GM12865 (cell line): Measurements from ENCODE around the gene CATSPERB.
"Not testable (repeated sequence)": the region's sequence is repeated elsewhere in the genome, so short reads cannot be mapped to it uniquely, and the experiment has no call there.

ENCODE experiments used
- DNase-seq: peaks from one replicate; pipeline ENCODE4 v3.0.0; 2010; ENCODE audit warnings: low read depth
- H3K4me3 ChIP-seq: 2 replicates; pipeline ENCODE4 v1.5.1; 2011; ENCODE audit warnings: mild to moderate bottlenecking, low read depth, low read length, control low read depth
- TF ChIP-seq, protein P1 (sequence below): IDR thresholded peaks from 2 replicates; pipeline ENCODE4 v1.5.1; 2011; ENCODE audit warnings: low read length, control low read depth, low read depth, inconsistent platforms; ENCODE audit not compliant: insufficient read depth; ENCODE audit errors: missing control alignments

The CATSPERB gene

GRCh38 chr14:91554535-91555332 is 177.2 kb downstream of the CATSPERB start:
- no peak for DNase-seq
- TF ChIP-seq, protein P1, sequence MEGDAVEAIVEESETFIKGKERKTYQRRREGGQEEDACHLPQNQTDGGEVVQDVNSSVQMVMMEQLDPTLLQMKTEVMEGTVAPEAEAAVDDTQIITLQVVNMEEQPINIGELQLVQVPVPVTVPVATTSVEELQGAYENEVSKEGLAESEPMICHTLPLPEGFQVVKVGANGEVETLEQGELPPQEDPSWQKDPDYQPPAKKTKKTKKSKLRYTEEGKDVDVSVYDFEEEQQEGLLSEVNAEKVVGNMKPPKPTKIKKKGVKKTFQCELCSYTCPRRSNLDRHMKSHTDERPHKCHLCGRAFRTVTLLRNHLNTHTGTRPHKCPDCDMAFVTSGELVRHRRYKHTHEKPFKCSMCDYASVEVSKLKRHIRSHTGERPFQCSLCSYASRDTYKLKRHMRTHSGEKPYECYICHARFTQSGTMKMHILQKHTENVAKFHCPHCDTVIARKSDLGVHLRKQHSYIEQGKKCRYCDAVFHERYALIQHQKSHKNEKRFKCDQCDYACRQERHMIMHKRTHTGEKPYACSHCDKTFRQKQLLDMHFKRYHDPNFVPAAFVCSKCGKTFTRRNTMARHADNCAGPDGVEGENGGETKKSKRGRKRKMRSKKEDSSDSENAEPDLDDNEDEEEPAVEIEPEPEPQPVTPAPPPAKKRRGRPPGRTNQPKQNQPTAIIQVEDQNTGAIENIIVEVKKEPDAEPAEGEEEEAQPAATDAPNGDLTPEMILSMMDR: no peak
- H3K4me3 ChIP-seq: no peak overlapping the region

- no peak overlapping the region for H3K4me3 ChIP-seq
- DNase-seq: no peak
- TF ChIP-seq, protein P1: no peak
Observed at GRCh38 chr14:91548108-91548507, 183.8 kb downstream of the CATSPERB start.

DNA sequence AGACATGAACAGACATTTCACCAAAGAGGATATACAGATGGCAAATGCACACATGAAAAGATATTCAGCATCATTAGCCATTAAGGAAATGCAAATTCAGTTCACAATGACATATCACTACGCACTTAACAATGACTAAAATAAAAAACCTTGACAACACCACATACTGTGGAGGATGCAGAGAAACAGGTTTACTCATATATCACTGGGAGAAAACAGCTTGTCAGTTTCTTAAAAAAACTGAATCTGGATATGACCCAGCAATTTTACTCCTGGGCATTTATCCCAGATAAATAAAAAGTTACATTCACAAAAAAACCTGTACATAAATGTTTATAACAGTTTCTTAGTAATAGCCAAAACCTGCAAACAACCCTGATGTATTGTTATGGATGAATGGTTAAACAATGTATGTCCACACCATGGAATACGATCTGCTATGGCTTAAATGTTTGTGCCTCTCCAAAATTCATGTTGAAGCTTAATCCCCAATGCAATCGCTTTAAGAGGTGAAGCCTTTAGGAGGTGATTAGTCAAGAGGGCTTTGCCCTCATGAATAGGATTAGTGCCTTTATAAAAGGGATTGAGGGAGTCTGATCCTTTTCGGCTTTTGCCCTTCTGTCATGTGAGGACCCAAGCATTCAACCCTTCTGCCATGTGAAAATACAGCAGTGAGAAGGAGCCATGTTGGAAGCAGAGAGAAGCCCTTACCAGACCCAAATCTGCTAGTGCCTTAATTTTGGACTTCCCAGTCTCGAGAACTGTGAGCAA is 185.8 kb downstream of the CATSPERB start:
- DNase-seq: no peak
- H3K4me3 ChIP-seq: no peak overlapping the region
- TF ChIP-seq, protein P1: no peak

DNA sequence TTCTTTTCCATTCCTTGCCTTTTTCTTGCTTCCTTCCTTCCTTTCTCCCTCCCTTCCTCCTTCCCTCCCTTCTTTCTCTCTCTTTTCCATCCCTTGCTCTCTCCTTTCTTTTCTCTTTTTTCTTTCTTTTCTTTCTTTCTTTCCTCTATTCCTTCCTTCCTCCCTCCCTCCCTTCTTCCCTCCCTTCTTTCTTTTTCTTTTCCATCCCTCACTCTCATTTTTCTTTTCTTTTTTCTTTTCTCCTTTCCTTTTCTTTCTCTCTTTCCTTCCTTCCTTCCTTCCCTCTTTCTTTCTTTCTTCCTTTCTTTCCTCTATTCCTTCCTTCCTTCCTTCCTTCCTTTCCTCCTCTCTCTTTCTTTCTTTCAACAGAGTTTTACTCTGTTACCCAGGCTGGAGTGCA is 186.7 kb downstream of the CATSPERB start:
- no peak overlapping the region for H3K4me3 ChIP-seq
- TF ChIP-seq, protein P1: no peak
- DNase-seq: no peak

DNA sequence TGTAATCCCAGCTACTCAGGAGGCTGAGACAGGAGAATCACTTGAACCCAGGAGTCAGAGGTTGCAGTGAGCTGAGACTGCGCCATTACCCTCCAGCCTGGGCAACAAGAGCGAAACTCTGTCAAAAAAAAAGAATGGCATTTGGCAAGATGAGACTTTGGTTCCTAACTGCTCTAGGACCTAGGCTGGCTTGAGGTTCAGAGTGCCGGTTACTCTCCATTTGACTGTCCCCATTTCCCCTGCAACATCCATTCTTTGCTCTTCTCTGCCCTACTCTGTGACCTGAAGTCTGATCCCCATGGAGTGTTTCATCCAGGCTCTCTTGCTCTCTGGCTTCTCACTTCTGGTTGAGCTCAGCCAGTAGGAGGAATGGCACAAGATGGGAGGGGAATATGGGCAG is 195.6 kb downstream of the CATSPERB start:
- no peak overlapping the region for H3K4me3 ChIP-seq
- DNase-seq: no peak
- TF ChIP-seq, protein P1: no peak

GRCh38 chr14:91534059-91534458 is 197.8 kb downstream of the CATSPERB start:
- not testable (repeated sequence) for H3K4me3 ChIP-seq, DNase-seq

DNA sequence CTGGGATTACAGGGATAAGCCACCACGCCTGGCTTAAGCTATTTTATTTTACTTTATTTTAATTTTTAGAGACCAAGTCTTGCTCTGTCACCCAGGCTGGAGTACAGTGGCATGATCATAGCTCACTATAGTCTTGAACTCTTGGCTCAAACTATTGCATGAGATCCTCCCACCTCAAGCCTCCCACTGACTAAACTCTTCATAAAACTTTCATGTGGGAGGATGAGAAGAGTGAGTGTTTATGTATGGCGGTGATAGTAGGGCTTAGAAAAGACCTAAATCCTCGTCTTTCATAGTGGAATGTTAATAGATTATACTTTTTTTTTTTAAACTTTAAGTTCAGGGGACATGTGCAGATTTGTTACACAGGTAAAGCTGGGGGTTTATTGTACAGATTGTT is 198.3 kb downstream of the CATSPERB start:
- DNase-seq: no peak
- TF ChIP-seq, protein P1: no peak
- no peak overlapping the region for H3K4me3 ChIP-seq
